HG03469 (cell line): Measurements from ENCODE around the gene TMEM260.
A peak's percentile ranks its signal among the peaks of the same experiment; 100 is the strongest.

Experiments
- ATAC-seq: cut with Tn5 transposase; IDR thresholded peaks from one replicate; pipeline ENCODE4 v1.9.1; 2021; ENCODE audit warnings: mild to moderate bottlenecking, moderate library complexity, moderate number of reproducible peaks; ENCODE audit not compliant: unreplicated experiment

The TMEM260 gene

DNA sequence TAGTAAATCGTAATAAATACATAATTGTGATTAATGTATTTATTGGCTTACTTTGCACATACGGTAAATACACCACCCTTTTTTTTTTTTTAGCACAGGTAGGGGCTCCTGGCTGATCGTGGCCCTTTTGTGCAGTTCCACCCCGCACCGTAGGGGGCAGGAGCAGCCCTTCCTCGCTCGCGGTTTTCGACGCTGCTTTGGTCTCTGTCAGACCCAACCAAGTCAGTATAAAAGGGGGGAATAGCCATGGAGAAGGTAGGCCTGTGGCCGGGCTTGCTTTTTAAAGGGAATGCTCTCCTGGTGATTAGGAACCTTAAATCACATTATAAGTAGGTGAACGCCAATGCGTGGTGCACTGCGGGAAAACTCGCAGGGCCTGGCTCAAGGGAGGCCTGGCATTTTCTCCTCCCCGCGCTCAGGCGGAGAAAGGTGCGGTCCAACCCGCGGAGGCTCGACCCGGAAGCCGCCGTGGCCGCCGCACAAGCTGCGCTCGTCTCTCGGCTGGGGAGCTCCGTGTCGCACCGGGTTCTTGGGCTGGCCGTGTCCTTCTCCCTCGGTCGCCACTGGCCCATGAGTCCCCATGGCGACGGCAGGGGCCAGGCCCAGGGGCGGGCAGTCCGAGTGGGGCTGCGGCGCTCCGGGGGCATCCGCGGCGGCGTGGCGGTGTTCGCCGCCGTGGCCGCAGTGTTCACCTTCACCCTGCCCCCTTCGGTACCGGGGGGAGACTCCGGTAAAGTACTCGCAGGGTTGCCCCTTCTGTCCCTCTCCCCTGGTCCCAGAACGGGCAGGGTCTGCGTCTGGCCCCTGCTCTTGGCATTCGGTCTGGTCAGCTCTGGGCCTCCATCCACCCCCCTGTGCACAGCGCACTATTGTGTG is at the start of gene TMEM260:
TMEM260 (plus strand) TSS at position 454 of the 876 bp plus-strand sequence; CDS start at position 571, 117 bp downstream.
- peak; percentile 76 for ATAC-seq

DNA sequence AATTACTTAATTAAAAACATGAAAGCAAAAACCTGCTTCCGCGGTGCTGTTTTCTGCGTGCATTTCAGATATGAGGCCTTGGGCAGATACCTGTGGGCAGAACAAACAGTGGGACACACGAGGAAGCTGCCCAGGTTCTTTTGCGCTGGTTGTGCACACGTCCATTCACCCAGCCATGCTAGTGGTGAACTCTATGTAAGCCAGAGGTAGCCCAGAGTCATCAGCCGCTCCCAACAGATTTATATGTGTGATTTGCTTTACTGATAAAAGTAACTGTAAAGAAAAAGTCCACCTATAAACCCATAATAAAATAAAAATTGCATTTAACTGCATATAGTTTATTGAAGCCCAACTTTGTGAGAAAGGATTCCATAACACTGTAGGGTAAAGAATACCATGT is 47.1 kb upstream of the TMEM260 start:
- no peak for ATAC-seq

GRCh38 chr14:56534656-56535055 is 44.9 kb upstream of the TMEM260 start:
- no peak for ATAC-seq

DNA sequence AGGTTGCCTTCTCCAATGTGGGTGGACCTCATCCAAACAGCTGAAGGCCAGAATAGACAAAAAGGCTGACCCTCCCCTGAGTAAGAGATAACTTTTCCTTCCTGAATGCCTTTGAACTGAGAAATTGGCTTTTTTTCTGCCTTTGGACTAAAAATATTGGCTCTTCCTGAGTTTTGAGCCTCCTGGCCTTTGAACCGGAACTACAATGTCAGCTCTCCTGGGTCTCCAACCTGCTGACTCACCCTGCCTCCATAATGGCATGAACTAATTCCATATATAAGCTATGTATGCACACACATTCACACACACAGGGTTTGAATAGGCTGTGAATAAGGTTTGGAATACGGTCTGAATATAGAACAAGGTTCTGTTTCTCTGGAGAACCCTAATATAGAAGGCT is 39.7 kb upstream of the TMEM260 start:
- no peak for ATAC-seq

- no peak for ATAC-seq
Measured at GRCh38 chr14:56543436-56543835, 36.2 kb upstream of the TMEM260 start.

DNA sequence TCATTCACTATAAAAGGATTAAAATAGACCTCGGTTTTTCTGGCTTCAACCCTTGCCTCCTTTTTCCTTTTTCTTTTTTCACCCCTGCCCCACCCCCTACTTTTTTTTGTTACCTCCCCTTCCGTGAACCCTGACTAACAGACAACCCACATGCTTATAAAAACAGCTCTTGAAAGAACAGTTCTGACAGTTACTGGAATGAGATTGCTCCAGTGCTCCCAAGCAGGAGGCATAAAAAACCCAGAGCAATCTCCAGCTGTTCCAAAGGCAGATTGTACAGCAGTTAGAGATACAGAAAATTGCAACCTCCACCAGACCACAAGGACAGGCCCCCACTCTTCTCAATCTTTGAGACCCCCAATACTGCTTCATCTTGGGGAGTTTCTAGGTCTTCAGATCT is 29.9 kb upstream of the TMEM260 start:
- ATAC-seq, result no peak

- no peak for ATAC-seq
Measured at GRCh38 chr14:56552615-56553014, 27.0 kb upstream of the TMEM260 start.

DNA sequence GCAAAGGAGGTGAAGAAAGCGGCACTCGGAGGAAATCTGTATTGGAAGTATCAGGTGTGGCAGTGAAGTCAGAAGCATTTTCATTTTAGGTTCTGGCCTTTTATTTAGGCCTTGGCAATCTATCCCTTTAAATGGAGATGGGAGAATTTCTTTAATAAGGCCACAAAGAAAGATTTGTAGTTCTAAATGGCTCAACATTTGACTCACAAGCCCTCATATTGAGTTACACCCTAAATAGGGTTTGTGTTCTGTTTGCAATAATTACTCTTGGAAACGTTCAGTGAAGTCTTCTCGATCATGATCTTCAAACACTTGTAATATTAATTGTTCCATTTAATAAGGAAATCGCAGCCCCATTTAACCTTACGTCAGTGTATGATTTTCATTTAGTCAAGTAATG is 25.3 kb upstream of the TMEM260 start:
- no peak for ATAC-seq

DNA sequence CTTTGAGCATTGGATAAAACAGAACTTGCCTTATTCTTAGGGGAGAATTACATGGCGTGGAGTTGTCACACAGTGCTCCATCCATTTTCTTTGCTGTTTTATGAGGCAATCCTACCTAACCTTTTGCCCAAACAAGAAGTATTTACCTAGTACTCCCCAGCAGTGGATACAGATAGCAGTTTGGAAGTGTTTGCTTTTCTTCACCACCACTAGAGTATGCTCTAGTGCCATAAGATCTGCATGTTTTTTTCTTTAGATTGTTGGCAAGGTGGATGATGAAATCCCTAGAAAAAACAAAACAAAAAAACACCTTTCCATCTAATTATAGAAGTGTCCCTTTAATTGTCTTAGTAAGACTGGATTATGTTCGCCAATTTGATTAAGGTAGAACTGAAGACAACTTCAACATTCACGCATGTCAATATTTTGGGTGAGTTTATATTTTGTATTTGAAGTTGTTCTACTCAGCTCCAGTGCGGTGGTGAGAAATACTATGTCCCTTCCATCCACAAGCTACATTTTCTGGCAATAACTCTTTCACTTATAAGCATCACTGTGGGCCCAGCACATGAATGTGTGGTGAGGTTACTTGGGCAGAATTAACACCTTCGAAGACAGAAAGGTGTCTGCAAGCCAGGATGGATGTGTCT is 23.6 kb upstream of the TMEM260 start:
- ATAC-seq, result no peak

DNA sequence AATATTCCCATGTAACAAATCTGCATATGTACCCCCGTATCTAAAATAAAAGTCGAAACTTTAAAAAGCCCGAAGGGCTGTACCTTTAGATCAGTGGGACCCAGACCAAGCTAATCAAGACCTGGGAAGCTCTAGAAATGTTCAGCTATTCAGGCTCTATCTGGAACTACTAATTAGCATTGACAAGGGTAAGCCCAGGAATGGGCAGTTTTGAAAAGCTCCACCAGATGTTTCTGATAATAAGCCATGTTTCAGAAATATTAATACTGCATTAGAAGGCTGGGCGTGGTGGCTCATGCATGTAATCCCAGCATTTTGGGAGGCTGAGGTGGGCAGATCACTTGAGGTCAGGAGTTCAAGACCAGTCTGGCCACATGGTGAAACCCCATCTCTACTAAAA is 20.4 kb upstream of the TMEM260 start:
- no peak for ATAC-seq

- no peak for ATAC-seq
Measured at GRCh38 chr14:56561606-56562005, 18.0 kb upstream of the TMEM260 start.

DNA sequence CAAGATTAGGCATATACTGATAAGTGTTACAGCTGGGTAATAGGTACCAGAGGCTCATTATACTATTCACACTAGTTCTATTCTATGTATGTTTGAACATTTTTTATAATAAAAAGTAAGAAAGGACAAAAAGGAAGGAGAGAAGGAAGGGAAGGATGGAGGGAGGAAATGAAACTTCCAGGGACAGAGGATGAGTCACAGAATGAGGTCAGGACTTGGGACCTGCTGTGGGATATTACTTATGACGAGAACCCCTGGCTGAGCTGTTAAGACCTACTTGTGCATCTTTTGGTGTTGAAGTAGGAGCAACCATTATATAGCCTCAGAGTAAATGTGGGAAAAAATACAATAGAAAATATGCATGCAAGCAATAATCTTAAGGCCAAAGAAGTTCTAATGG is 16.7 kb upstream of the TMEM260 start:
- no peak for ATAC-seq

DNA sequence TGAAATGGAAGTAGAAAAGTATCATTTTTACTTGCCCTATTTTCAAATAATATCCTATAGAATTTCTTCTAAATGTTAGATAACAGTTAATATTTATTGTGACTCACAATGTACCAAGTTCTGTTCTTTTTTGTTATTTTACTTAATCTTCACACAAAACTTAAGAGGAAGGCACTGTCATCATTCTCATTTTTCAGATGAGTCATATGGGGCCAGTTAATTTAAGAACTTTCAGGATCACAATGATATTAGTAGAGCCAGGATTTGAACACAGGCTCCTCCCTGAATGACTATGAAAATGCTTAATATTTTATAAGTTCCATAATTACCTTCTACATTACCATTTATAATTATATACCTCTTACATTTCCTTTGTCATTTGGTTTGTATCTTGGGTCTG is 10.4 kb upstream of the TMEM260 start:
- ATAC-seq, result no peak

DNA sequence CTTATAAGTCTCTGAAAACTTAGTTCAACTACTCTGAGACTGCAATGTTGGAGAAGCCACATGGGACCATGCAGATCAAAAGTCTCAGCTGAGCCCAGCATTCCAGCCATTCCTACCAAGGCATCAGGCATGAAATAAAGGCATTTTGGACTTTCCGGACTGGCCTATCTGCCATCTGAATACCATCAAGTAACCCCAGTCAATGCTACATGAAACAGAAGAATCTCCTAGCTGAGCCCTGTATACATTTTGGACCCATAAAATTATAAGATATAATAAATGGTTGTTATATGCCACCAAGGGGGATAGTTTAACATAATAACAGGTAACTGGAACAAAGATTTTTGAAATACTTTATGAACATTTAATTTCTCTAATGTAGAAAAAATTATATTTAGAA is 9.3 kb upstream of the TMEM260 start:
- no peak for ATAC-seq

- no peak for ATAC-seq
Measured at GRCh38 chr14:56580221-56580711, 668 bp downstream of the TMEM260 start.

GRCh38 chr14:56581041-56581727 is 1.6 kb downstream of the TMEM260 start:
- no peak for ATAC-seq

DNA sequence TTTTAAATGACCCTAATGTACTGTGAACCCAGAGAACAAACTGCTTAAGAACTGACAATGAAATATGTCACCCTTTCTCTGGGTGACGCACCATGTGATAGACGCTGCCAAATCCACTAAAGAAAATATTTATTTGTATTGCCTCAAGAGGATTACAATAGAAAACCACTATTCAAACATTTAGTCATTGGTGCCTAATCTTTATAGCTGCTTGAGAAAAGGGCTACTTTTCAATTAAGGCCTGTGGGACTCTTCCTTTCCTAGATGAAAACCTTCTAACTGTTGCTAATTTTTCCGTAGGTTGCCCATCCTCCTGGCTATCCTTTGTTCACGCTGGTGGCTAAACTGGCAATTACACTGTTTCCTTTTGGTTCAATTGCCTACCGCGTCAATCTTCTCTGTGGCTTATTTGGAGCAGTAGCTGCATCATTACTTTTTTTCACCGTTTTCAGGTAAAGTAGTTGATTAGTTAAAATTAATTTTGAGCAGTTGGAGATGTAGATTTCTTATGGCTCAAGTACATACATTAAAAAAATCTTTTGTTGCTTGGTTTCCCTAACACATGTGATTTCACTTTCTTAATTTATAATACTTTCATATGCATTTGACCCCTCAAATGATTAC is 6.0 kb downstream of the TMEM260 start:
- no peak for ATAC-seq

- no peak for ATAC-seq
Measured at GRCh38 chr14:56587701-56588100, 8.1 kb downstream of the TMEM260 start.

DNA sequence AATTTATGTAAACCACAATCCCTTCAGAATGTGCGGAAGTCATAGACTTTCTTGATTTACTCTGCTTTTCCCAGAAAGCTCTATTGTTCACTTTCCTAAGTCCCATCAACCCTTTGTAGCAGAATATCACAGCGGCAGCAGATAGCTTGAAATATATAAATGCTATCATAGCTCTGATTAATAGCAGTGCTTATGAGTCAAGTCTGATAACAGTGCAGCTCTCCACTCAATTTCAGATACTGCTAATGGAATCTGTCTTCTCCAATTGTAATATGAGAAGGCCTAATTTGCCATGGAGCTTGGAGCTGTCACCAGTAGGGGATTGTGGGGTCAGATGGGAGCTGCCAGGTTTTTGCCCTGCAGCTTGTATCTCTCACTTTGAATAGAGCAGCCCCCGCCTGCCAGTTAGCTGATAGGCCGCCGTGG is 10.9 kb downstream of the TMEM260 start:
- no peak for ATAC-seq

GRCh38 chr14:56592746-56593544 is 13.3 kb downstream of the TMEM260 start:
- no peak for ATAC-seq
